A375 (cell line): ENCODE data around the gene FMOD. TPM values are rescaled to one million over a fixed set of nuclear protein-coding genes. Genes with fewer than 3 reads are reported as not detected.

Experiments
- small RNA-seq: library from RNA; depleted of rRNA; stranded (forward); fragments of <200 nt; gene quantifications from one replicate; pipeline ENCODE3, GENCODE V24; 2014
- total RNA-seq: library from RNA; depleted of rRNA; stranded (reverse); fragments of >200 nt; shearing (Covaris generic); gene quantifications from 2 replicates; pipeline ENCODE4 v1.2.3, GENCODE V29; 2014; rRNA removed

FMOD gene
- not detected in 2 replicates for total RNA-seq

DNA sequence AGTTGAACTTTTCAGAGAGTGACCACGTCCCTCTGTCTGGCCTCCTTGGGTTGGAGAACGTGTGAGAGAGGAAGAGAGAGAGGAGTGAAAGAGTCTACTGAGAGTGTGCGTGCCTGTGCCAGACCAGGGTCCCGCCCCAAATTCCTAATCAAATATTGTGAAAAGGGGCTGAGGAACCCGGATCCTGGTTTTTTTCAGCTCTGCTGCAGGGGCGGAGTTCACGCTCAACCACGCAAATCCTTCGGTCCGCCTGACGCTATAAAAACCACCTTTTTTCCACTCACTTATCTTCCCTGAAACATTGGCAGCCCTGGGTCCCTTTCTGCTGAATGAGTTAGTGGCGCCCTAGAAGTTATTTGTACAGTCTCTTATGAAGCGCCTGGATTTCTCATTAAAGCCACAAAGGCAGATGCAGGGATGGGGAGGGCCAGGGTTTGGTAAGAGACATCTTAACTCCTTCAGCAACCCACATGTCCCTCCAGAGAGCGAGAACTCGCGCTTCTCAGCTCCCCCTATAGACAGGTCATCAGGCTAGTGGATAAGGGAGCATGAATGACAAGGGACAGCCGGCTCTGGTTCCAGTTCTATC, at the start of gene FMOD:
FMOD (minus strand) TSS at position 86 of the 589 bp plus-strand sequence. CDS start 2,852 bp downstream, outside the sequence.

GRCh38 chr1:203304919-203305808, 45.8 kb downstream of the FMOD start, which contains the start of gene BTG2:
TSS of gene BTG2 (plus strand) at chr1:203305519. CDS start at chr1:203305607, 88 bp downstream.

Small RNAs within 50 kb of the gene (small RNA-seq; reads per million reads assigned to genes)
- not detected for gene AL359837.1
- not detected for gene RNU6-487P

Other genes with a start within 250 kb of the FMOD start
- 5.5 and 7.1 TPM in 2 replicates for gene ADORA1, start 223.4 kb downstream of the FMOD start, total RNA-seq
- gene MYBPH, start 175.3 kb downstream of the FMOD start, total RNA-seq = not detected in 2 replicates
- not detected in 2 replicates for gene CHI3L1, start 164.4 kb downstream of the FMOD start, total RNA-seq
- gene CHIT1, start 121.4 kb downstream of the FMOD start, total RNA-seq = 0.03 TPM in 1 of 2 replicates, not detected in the other
- gene BTG2, start 45.6 kb downstream of the FMOD start, total RNA-seq = 7.2 and 10.0 TPM in 2 replicates
- gene PRELP, start 124.7 kb upstream of the FMOD start, total RNA-seq = not detected in 2 replicates
- gene OPTC, start 143.0 kb upstream of the FMOD start, total RNA-seq = not detected in 2 replicates